Neural progenitor cell (in vitro differentiated cells): ENCODE data around the gene CCT8L2. TPM values are rescaled to one million over a fixed set of nuclear protein-coding genes. Genes with fewer than 3 reads are reported as not detected.
"Not testable (repeated sequence)": the region's sequence is repeated elsewhere in the genome, so short reads cannot be mapped to it uniquely, and the experiment has no call there.

Source experiments
- DNase-seq: peaks from one replicate; pipeline ENCODE4 v3.0.0-alpha.2; 2016; ENCODE audit warnings: low spot score
- H2AFZ ChIP-seq: fragments of 200-600 bp; sonication (generic); replicated peaks from 2 replicates; pipeline ENCODE4 v1.6.1; 2016; ENCODE audit warnings: antibody characterized with exemption
- H3F3A ChIP-seq: fragments of 200-600 bp; sonication (generic); 2 replicates; pipeline ENCODE4 v1.6.1; 2016; ENCODE audit warnings: antibody characterized with exemption, low read depth
- H3K27ac ChIP-seq: fragments of 200-600 bp; sonication (generic); 2 replicates; pipeline ENCODE4 v1.5.1; 2016; ENCODE audit warnings: mild to moderate bottlenecking
- H3K27me3 ChIP-seq: fragments of 200-600 bp; sonication (generic); 2 replicates; pipeline ENCODE4 v1.6.1; 2016; ENCODE audit warnings: mild to moderate bottlenecking, moderate library complexity
- H3K36me3 ChIP-seq: fragments of 200-600 bp; sonication (generic); 2 replicates; pipeline ENCODE4 v1.5.1; 2016
- H3K4me1 ChIP-seq: fragments of 200-600 bp; sonication (generic); 2 replicates; pipeline ENCODE4 v1.6.1; 2016; ENCODE audit warnings: mixed run types
- H3K4me2 ChIP-seq: fragments of 200-600 bp; sonication (generic); 2 replicates; pipeline ENCODE4 v1.6.1; 2016
- H3K4me3 ChIP-seq: fragments of 200-600 bp; sonication (generic); 2 replicates; pipeline ENCODE4 v1.5.1; 2016
- H3K79me2 ChIP-seq: fragments of 200-600 bp; sonication (generic); 2 replicates; pipeline ENCODE4 v1.6.1; 2016; ENCODE audit warnings: low read depth
- H3K9ac ChIP-seq: fragments of 200-600 bp; sonication (generic); 2 replicates; pipeline ENCODE4 v1.6.1; 2016
- H3K9me3 ChIP-seq: fragments of 200-600 bp; sonication (generic); 2 replicates; pipeline ENCODE4 v1.5.1; 2016; ENCODE audit warnings: low read depth
- H4K20me1 ChIP-seq: fragments of 200-600 bp; sonication (generic); 2 replicates; pipeline ENCODE4 v1.6.1; 2016; ENCODE audit warnings: low read depth
- H3K27ac Mint-ChIP-seq: 3 replicates; pipeline ENCODE4 v1.8.0; 2021; ENCODE audit warnings: mixed read lengths
- H3K27me3 Mint-ChIP-seq: 2 replicates; pipeline ENCODE4 v1.8.0; 2022; ENCODE audit warnings: low read depth, mild to moderate bottlenecking, inconsistent platforms, moderate library complexity, mixed read lengths; ENCODE audit not compliant: insufficient read depth
- H3K36me3 Mint-ChIP-seq: 3 replicates; pipeline ENCODE4 v1.8.0; 2021; ENCODE audit warnings: mixed read lengths
- H3K4me1 Mint-ChIP-seq: 3 replicates; pipeline ENCODE4 v1.8.0; 2021; ENCODE audit warnings: mixed read lengths
- H3K4me3 Mint-ChIP-seq: 3 replicates; pipeline ENCODE4 v1.8.0; 2021; ENCODE audit warnings: mild to moderate bottlenecking, moderate library complexity, mixed read lengths
- H3K9me3 Mint-ChIP-seq: 3 replicates; pipeline ENCODE4 v1.8.0; 2020; ENCODE audit warnings: mixed read lengths
- CTCF ChIP-seq: fragments of 200-600 bp; sonication (generic); IDR thresholded peaks from 2 replicates; pipeline ENCODE4 v1.5.1; 2017; ENCODE audit warnings: antibody characterized with exemption, mild to moderate bottlenecking
- EZH2 ChIP-seq: fragments of 200-600 bp; sonication (generic); IDR thresholded peaks from 2 replicates; pipeline ENCODE4 v1.6.1; 2017; ENCODE audit warnings: antibody characterized with exemption, mild to moderate bottlenecking, moderate library complexity
- EZH2phosphoT487 ChIP-seq: fragments of 200-600 bp; sonication (generic); IDR thresholded peaks from 2 replicates; pipeline ENCODE4 v1.6.1; 2017; ENCODE audit warnings: antibody characterized with exemption
- total RNA-seq: library from RNA; depleted of rRNA; stranded (reverse); fragments of >200 nt; gene quantifications from 2 replicates; pipeline ENCODE4 v1.2.3, GENCODE V29; 2015; ENCODE audit warnings: low replicate concordance

CCT8L2 gene
- total RNA-seq, 1 donor from 2014 or later, result not detected

DNA sequence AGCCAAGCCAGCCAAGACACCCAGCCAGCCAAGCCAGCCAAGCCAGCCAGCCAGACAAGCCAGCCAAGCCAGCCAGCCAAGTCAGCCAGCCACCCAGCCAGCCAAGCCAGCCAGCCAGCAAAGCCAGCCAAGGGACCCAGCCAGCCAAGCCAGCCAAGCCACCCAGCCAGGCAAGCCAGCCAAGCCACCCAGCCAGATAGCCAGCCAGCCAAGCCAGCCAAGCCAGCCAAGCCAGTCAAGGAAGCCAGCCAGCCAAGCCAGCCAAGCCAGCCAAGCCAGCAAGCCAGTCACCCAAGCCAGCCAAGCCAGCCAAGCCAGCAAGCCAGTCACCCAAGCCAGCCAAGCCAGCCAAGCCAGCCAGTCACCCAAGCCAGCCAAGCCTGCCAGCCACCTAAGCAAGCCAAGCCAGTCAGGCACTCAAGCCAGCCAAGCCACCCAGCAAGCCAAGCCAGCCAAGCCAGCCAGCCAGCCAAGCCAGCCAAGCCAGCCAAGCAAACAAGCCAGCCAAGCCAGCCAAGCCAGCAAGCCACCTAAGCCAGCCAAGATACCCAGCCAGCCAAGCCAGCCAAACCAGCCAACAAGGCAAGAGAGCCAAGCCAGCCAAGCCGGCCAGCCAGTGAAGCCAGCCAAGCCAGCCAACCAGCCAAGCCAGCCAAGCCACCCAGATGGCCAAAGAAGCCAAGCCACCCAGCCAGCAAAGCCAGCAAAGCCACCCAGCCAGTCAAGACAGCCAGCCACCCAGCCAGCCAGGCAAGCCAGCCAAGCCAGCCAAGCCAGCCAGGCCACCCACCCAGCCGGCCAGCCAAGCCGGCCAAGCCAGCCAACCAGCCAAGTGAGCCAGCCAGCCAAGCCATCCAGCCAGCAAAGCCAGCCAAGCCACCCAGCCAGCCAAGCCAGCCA is 33.3 kb downstream of the CCT8L2 start:
- no peak overlapping the region for H3K4me2 ChIP-seq

GRCh38 chr22:16558376-16558945 is 34.1 kb downstream of the CCT8L2 start:
- not testable (repeated sequence) for H3K4me3 Mint-ChIP-seq, H3K36me3 ChIP-seq, H3K79me2 ChIP-seq, H3K4me3 ChIP-seq, H3K27ac ChIP-seq, H3K27ac Mint-ChIP-seq, H2AFZ ChIP-seq, H3K4me2 ChIP-seq, H3K4me1 ChIP-seq, H3K27me3 Mint-ChIP-seq, H4K20me1 ChIP-seq, H3K27me3 ChIP-seq, H3K36me3 Mint-ChIP-seq, H3K9me3 ChIP-seq, H3K4me1 Mint-ChIP-seq, H3F3A ChIP-seq, DNase-seq, H3K9ac ChIP-seq
- H3K9me3 Mint-ChIP-seq, result peaks cover 28% of the 10 kb centered on the region

More for the DNA sequence above, 33.3 kb downstream of the CCT8L2 start:
- no peak overlapping the region for H3K27ac Mint-ChIP-seq
- Histone ChIP-seq H3K27me3 (no peaks in the 10 kb centered on the region), H3K4me1 (no peaks in the 10 kb centered on the region), H2AFZ (no peak overlapping the region), H3K27ac (no peak overlapping the region), H3K79me2 (no peaks in the 10 kb centered on the region), H3K4me3 (no peak overlapping the region), H3F3A (no peaks in the 10 kb centered on the region), H3K9me3 (no peaks in the 10 kb centered on the region), H3K36me3 (no peaks in the 10 kb centered on the region), H3K9ac (no peak overlapping the region), H4K20me1 (no peaks in the 10 kb centered on the region)
- no peak for DNase-seq
- TF ChIP-seq EZH2phosphoT487, result no peak
- no peak for TF ChIP-seq EZH2
- no peak for TF ChIP-seq CTCF
- no peaks in the 10 kb centered on the region for H3K36me3 Mint-ChIP-seq
- H3K27me3 Mint-ChIP-seq, result peaks cover 2% of the 10 kb centered on the region
- H3K4me1 Mint-ChIP-seq, result no peaks in the 10 kb centered on the region
- no peak overlapping the region for H3K4me3 Mint-ChIP-seq
- H3K9me3 Mint-ChIP-seq, result peaks cover 19% of the 10 kb centered on the region

DNA sequence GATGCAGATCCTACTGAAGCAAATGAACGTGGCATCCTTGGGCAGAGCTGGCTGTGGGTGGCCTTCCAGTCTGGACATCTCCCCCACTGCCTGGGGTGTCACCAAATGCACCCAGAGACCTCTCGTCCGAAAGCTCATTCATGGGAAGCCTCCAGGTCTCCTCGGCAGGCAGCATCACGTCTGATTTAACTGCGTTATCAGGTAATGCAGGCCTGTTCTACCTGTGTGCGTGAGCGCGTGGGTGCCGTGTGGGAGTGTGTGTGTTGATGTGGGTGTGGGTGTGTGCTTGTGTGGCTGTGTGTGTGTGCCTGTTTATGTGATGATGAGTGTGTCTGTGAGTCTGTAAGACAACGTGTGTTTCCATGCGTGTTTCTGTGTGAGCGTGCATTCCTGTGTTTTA is 35.1 kb downstream of the CCT8L2 start:
- H3K9me3 Mint-ChIP-seq, result peaks cover 27% of the 10 kb centered on the region
- H3K4me2 ChIP-seq, H3K4me1 ChIP-seq, H3K36me3 ChIP-seq, DNase-seq, H3K27ac ChIP-seq, H2AFZ ChIP-seq, H3K27me3 ChIP-seq, H3K79me2 ChIP-seq, H4K20me1 ChIP-seq, H3K9me3 ChIP-seq, H3K36me3 Mint-ChIP-seq, H3K27me3 Mint-ChIP-seq, H3K9ac ChIP-seq, H3K4me1 Mint-ChIP-seq, H3K4me3 ChIP-seq, H3K4me3 Mint-ChIP-seq, H3F3A ChIP-seq, H3K27ac Mint-ChIP-seq: not testable (repeated sequence)

GRCh38 chr22:16555077-16555994 is 37.3 kb downstream of the CCT8L2 start:
- not testable (repeated sequence) for H3K9ac ChIP-seq, DNase-seq, H3K4me3 ChIP-seq, H3K27me3 Mint-ChIP-seq, H3K27me3 ChIP-seq, H2AFZ ChIP-seq, H3K27ac ChIP-seq, H4K20me1 ChIP-seq, H3K9me3 ChIP-seq, H3K4me1 ChIP-seq, H3K36me3 Mint-ChIP-seq, H3K4me3 Mint-ChIP-seq, H3K27ac Mint-ChIP-seq, H3F3A ChIP-seq, H3K4me2 ChIP-seq, H3K36me3 ChIP-seq, H3K4me1 Mint-ChIP-seq, H3K79me2 ChIP-seq
- peaks cover 29% of the 10 kb centered on the region for H3K9me3 Mint-ChIP-seq

DNA sequence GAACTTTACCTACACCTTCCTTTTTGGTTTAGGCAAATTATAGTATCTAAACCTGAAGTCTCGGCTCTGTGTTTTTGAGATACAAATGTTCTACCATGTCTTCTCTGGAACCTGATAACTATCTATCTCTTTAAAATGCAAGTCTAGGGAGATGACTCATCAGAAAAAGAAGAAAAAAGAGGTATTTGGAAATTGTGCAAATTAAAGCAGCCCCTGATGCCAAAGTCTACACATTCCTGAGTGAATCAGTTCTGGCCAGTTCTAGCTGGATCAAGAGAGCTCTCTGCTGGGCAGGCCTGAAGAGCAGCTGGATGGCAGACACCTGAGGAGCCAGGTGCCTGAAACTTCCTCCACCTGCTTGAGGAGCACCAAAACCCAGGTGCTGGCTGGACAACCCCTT is 49.3 kb downstream of the CCT8L2 start:
- H3K79me2 ChIP-seq, H3K36me3 Mint-ChIP-seq, H3K4me3 Mint-ChIP-seq: not testable (repeated sequence)

More for the DNA sequence above, 49.3 kb downstream of the CCT8L2 start:
- H3K9me3 Mint-ChIP-seq, result peaks cover 10% of the 10 kb centered on the region
- H3K4me1 ChIP-seq, H4K20me1 ChIP-seq, H3K4me3 ChIP-seq, H3K36me3 ChIP-seq, H3K9ac ChIP-seq, H3K27ac ChIP-seq, H3K27ac Mint-ChIP-seq, H3K4me2 ChIP-seq, H3K27me3 Mint-ChIP-seq, H2AFZ ChIP-seq, H3K4me1 Mint-ChIP-seq, H3F3A ChIP-seq, DNase-seq, H3K9me3 ChIP-seq, H3K27me3 ChIP-seq: not testable (repeated sequence)
